Mucosa of descending colon (tissue), 3 donors: ENCODE measurements around the gene PPP2R5C. TPM values are rescaled to one million over a fixed set of nuclear protein-coding genes. Genes with fewer than 3 reads are reported as not detected.

ENCODE experiments used
- ATAC-seq: fragments of 200-7000 bp; cut with Tn5 transposase; one replicate; pipeline ENCODE4 v1.9.1; 2020; ENCODE audit warnings: mild to moderate bottlenecking, moderate library complexity
- DNase-seq, 3 donors: peaks; one replicate each; pipeline ENCODE4 v3.0.0-alpha.2; 2020
- H3K36me3 ChIP-seq: fragments of 200-600 bp; one replicate; pipeline ENCODE4 v1.8.0; 2021; ENCODE audit warnings: low read depth, mild to moderate bottlenecking
- H3K4me1 ChIP-seq: fragments of 200-600 bp; one replicate; pipeline ENCODE4 v1.8.0; 2021; ENCODE audit warnings: low read depth, mild to moderate bottlenecking
- H3K4me3 ChIP-seq: fragments of 200-600 bp; one replicate; pipeline ENCODE4 v1.8.0; 2021; ENCODE audit warnings: mild to moderate bottlenecking
- H3K9me3 ChIP-seq: fragments of 200-600 bp; one replicate; pipeline ENCODE4 v1.8.0; 2021; ENCODE audit warnings: mild to moderate bottlenecking
- intact Hi-C, 2 donors: fragments of 100-400 bp; cut with DNase I in 1 of 2; cut with micrococcal nuclease in 1 of 2; formaldehyde crosslinking; loops; one replicate each; pipeline versions ENCODE4 v1.11.0 to v1.11.1; 2022; cut with DNase I, micrococcal nuclease
- total RNA-seq, 3 donors: library from RNA; stranded (reverse); fragmentation: NEBNext Ultra II Directional in 2 of 3; extraction: Animal tissue kit (Norgen Biotek cat#: 25700) in 2 of 3; gene quantifications; one replicate each; pipeline versions ENCODE4 v1.2.1 to v1.2.4, GENCODE V29; 2021 to 2023
- TF ChIP-seq, protein P1 (sequence below): fragments of 200-600 bp; IDR thresholded peaks from one replicate; pipeline ENCODE4 v1.8.0; 2022; ENCODE audit warnings: antibody characterized with exemption, mild to moderate bottlenecking
- donor health status: DM: no; HTN: no; CAD: no; lungs with moderate emphysema.
- donor health status: DM: no; HTN: no; CAD: no.
- donor health status: DM: no; HTN: yes; CAD: no.

PPP2R5C gene
- total RNA-seq, 3 donors from 2014 or later, result 131 to 173 (median 160) TPM

DNA sequence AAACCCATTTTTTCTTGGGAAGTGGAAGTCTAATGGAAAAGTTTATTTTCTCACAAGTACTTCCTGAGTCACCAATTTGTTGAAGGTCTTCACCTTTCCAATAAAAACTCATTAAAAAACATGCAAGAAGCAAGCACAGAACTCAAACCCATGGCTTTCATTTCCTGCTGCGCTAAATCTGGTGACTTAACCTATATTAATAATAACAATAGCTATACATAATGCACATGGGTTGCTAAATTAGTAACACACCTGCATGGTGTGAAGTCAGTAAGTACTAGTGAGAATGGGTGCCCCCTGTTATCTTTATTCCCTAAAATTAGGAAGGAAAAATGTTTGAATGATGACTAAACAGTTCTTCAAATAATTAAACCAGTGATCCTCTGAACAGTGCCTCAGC lies 52.3 kb downstream of the PPP2R5C start:
- ATAC-seq, result no peak
- intact Hi-C loops, result no loop called here
- Histone ChIP-seq H3K4me3 (no peak overlapping the region), H3K9me3 (no peaks in the 10 kb centered on the region), H3K36me3 (no peaks in the 10 kb centered on the region), H3K4me1 (peaks cover 37% of the 10 kb centered on the region)
- TF ChIP-seq, protein P1, sequence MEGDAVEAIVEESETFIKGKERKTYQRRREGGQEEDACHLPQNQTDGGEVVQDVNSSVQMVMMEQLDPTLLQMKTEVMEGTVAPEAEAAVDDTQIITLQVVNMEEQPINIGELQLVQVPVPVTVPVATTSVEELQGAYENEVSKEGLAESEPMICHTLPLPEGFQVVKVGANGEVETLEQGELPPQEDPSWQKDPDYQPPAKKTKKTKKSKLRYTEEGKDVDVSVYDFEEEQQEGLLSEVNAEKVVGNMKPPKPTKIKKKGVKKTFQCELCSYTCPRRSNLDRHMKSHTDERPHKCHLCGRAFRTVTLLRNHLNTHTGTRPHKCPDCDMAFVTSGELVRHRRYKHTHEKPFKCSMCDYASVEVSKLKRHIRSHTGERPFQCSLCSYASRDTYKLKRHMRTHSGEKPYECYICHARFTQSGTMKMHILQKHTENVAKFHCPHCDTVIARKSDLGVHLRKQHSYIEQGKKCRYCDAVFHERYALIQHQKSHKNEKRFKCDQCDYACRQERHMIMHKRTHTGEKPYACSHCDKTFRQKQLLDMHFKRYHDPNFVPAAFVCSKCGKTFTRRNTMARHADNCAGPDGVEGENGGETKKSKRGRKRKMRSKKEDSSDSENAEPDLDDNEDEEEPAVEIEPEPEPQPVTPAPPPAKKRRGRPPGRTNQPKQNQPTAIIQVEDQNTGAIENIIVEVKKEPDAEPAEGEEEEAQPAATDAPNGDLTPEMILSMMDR, result no peak
- DNase-seq, result no peak

- TF ChIP-seq, protein P1, result no peak
- Histone ChIP-seq H3K4me3 (no peak overlapping the region), H3K9me3 (no peaks in the 10 kb centered on the region), H3K4me1 (peaks cover 36% of the 10 kb centered on the region), H3K36me3 (no peaks in the 10 kb centered on the region)
- DNase-seq (no peak), ATAC-seq (no peak)
- intact Hi-C loops, result no loop called here
Measured at GRCh38 chr14:101814934-101815333, 53.4 kb downstream of the PPP2R5C start.

GRCh38 chr14:101815994-101816393 lies 54.5 kb downstream of the PPP2R5C start:
- Histone ChIP-seq H3K4me1 (peaks cover 31% of the 10 kb centered on the region), H3K9me3 (no peaks in the 10 kb centered on the region), H3K36me3 (no peaks in the 10 kb centered on the region), H3K4me3 (no peak overlapping the region)
- no peak for DNase-seq
- TF ChIP-seq, protein P1, result no peak
- no peak for ATAC-seq
- intact Hi-C loops, result no loop called here

GRCh38 chr14:101817501-101818001 lies 56.0 kb downstream of the PPP2R5C start:
- no peak overlapping the region for H3K4me3 ChIP-seq
- TF ChIP-seq, protein P1, result no peak
- peaks cover 19% of the 10 kb centered on the region for H3K4me1 ChIP-seq
- ATAC-seq, result no peak
- intact Hi-C loops, result no loop called here
- DNase-seq, result no peak
- H3K9me3 ChIP-seq, result no peaks in the 10 kb centered on the region
- H3K36me3 ChIP-seq, result no peaks in the 10 kb centered on the region

GRCh38 chr14:101819251-101819990 lies 57.9 kb downstream of the PPP2R5C start:
- no peaks in the 10 kb centered on the region for H3K9me3 ChIP-seq
- DNase-seq, result peak; percentile 53 to 80 (median 54)
- TF ChIP-seq, protein P1, result no peak
- no peaks in the 10 kb centered on the region for H3K36me3 ChIP-seq
- ATAC-seq, result peak; percentile 55
- no peak overlapping the region for H3K4me3 ChIP-seq
- intact Hi-C loops, result no loop called here
- H3K4me1 ChIP-seq, result no peaks in the 10 kb centered on the region
